Prostate gland (tissue), 2 donors: ENCODE measurements around the gene ANKRD11. TPM values are rescaled to one million over a fixed set of nuclear protein-coding genes. Genes with fewer than 3 reads are reported as not detected.

Source experiments
- DNase-seq: peaks from one replicate; pipeline ENCODE4 v3.0.0-alpha.2; 2019; ENCODE audit warnings: low spot score
- H3K27ac ChIP-seq, 2 donors: fragments of 200-600 bp; sonication (generic); 2 replicates each; pipeline ENCODE4 v1.5.1; 2017 to 2019
- H3K27me3 ChIP-seq: fragments of 200-600 bp; sonication (generic); replicated peaks from 2 replicates; pipeline ENCODE4 v1.5.1; 2019; ENCODE audit not compliant: insufficient read depth
- H3K36me3 ChIP-seq, 2 donors: fragments of 200-600 bp; sonication (generic); 1 replicate in 1 of 2; 2 replicates in 1 of 2; pipeline versions ENCODE4 v1.5.1 to v1.8.1; 2017 to 2019
- H3K4me1 ChIP-seq: fragments of 200-600 bp; sonication (generic); replicated peaks from 2 replicates; pipeline ENCODE4 v1.5.1; 2019
- H3K4me3 ChIP-seq, 2 donors: fragments of 200-600 bp; sonication (generic); 2 replicates each; pipeline ENCODE4 v1.5.1; 2017 to 2019
- H3K9me3 ChIP-seq: fragments of 200-600 bp; sonication (generic); 2 replicates; pipeline ENCODE4 v1.5.1; 2017
- POLR2A ChIP-seq: fragments of 450-650 bp; IDR thresholded peaks from one replicate; pipeline ENCODE4 v1.6.1; 2016; ENCODE audit warnings: antibody characterized with exemption, mild to moderate bottlenecking
- POLR2AphosphoS5 ChIP-seq: sonication (generic); formaldehyde crosslinking; IDR thresholded peaks from one replicate; pipeline ENCODE4 v1.6.1; 2017; ENCODE audit warnings: antibody characterized with exemption
- WGBS: methylation state at CpG from one replicate; pipeline ENCODE4 v1.1.5; 2018; 5-methylcytosine and 5-hydroxymethylcytosine counted together
- intact Hi-C: fragments of 100-400 bp; cut with DNase I; formaldehyde crosslinking; loops from one replicate; pipeline ENCODE4 v1.14.2; 2022
- total RNA-seq, 2 donors: library from RNA; depleted of rRNA; stranded (reverse); fragments of >200 nt; gene quantifications; one replicate each; pipeline ENCODE4 v1.1.0, GENCODE V29; 2016
- TF ChIP-seq, protein P1 (sequence below), 4 experiments: fragments of 200-600 bp in 2 of 4; fragments of 450-650 bp in 2 of 4; sonication (generic) in 2 of 4; IDR thresholded peaks; 1 replicate in 3 of 4; 2 replicates in 1 of 4; pipeline ENCODE4 v1.5.1; 2016 to 2019; ENCODE audit warnings: antibody characterized with exemption in 4 of 4, mild to moderate bottlenecking in 2 of 4, moderate library complexity in 2 of 4

Gene ANKRD11
- total RNA-seq, 2 donors from 2014 or later = 66.2 to 143 TPM

DNA sequence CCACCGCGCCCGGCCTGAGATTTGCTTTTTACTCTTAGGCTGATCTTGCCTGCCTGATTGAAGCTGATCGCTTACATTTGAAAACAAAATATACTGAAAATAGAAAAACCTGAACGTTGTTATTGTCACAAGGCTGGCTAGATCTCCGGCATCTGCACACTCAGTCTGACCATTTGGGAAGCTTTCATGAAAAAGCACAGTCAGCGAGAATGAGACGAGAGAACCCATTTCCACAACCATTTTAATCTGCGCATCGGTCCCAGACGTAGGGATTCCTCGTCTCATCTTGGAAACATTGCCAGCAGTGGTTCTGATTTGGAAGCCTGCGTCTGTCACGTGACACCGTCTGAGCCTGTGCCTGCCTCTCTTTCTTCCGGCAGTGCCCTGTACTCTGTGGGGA lies 38.7 kb upstream of the ANKRD11 start:
- intact Hi-C loops = no loop called here
- Histone ChIP-seq H3K4me3 (no peak overlapping the region), H3K27ac (no peak overlapping the region), H3K9me3 (no peaks in the 10 kb centered on the region), H3K27me3 (no peaks in the 10 kb centered on the region), H3K4me1 (no peaks in the 10 kb centered on the region), H3K36me3 (peaks cover 10 to 15% of the 10 kb centered on the region in 2 donors)
- 89% methylated on average over 16 of the region's 16 CpGs for WGBS
- TF ChIP-seq POLR2A (no peak), POLR2AphosphoS5 (no peak)
- TF ChIP-seq, protein P1, sequence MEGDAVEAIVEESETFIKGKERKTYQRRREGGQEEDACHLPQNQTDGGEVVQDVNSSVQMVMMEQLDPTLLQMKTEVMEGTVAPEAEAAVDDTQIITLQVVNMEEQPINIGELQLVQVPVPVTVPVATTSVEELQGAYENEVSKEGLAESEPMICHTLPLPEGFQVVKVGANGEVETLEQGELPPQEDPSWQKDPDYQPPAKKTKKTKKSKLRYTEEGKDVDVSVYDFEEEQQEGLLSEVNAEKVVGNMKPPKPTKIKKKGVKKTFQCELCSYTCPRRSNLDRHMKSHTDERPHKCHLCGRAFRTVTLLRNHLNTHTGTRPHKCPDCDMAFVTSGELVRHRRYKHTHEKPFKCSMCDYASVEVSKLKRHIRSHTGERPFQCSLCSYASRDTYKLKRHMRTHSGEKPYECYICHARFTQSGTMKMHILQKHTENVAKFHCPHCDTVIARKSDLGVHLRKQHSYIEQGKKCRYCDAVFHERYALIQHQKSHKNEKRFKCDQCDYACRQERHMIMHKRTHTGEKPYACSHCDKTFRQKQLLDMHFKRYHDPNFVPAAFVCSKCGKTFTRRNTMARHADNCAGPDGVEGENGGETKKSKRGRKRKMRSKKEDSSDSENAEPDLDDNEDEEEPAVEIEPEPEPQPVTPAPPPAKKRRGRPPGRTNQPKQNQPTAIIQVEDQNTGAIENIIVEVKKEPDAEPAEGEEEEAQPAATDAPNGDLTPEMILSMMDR (IDR thresholded peaks at IDR 0.05) = no peak
- DNase-seq = no peak

DNA sequence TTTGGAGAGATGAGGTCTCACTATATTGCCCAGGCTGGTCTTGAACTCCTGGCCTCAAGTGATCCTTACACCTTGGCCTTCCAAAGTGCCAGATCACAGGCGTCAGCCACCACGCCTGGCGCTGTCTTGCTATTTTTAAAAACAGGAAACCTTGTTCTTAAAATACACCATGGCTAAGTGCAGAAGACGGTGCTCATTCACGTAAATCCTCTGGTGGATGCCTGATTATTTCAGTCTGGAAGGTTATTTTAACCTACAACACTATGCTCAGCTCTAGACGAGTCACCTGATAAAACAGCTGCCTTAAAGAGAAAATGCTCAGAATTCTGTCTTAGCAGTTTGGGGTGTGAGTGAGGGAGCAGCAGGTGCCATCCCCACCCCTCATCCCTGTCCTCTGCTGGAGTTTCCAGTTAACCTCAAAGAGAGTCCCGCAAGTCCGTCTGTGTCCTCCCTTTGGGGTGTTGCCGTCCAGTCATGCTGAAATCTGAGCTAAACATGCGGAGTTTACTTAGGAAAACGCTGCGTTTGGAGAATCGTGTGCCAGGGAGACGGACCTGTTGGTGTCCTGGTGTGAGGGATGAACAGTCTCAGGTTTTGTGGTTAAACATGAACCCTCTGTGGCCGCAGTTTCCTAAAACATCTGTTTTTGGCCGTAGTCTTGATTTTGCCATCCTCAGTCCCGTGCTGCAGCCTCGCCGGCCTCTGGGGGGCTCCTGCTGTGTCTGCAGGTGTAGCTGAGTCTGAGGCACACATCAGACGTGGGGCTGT lies 35.0 kb upstream of the ANKRD11 start:
- 83% methylated on average over 20 of the region's 20 CpGs for WGBS

DNA sequence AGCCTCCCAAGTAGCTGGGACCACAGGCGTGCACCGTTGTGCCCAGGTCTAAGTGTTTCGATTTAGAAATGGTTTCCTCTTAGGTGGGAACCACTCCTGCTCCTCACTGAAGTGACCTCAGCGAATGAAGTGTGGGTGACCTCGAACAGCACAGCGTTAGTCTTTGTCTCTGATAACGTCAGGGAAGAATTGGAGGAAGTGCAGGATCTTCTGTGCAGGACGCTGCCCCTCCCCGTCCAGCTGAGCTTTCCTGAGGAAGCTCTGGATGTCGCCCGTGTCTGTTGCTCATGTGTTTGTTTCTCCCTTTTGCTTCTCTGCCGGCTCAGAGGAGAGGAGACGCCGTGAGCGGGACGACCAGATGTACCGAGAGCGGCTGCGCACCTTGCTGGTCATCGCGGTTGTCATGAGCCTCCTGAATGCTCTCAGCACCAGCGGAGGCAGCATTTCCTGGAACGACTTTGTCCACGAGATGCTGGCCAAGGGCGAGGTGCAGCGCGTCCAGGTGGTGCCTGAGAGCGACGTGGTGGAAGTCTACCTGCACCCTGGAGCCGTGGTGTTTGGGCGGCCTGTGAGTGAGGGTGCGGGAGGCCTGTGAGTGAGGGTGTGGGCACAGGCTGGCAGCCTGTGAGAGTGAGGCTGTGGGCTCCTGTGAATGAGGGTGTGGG lies 33.5 kb upstream of the ANKRD11 start:
- Histone ChIP-seq H3K36me3 (peaks cover 5 to 7% of the 10 kb centered on the region in 2 donors), H3K9me3 (no peaks in the 10 kb centered on the region), H3K27ac (no peak overlapping the region), H3K4me3 (no peak overlapping the region), H3K27me3 (no peaks in the 10 kb centered on the region), H3K4me1 (no peaks in the 10 kb centered on the region)
- intact Hi-C loops = no loop called here
- TF ChIP-seq, protein P1 (IDR thresholded peaks at IDR 0.05) = no peak
- TF ChIP-seq POLR2AphosphoS5 (no peak), POLR2A (no peak)
- DNase-seq = no peak
- WGBS = 90% methylated on average over 32 of the region's 32 CpGs

More for the DNA sequence above, 35.0 kb upstream of the ANKRD11 start:
- DNase-seq = no peak
- no peak overlapping the region for H3K4me3 ChIP-seq
- intact Hi-C loops = no loop called here
- H3K27me3 ChIP-seq = no peaks in the 10 kb centered on the region
- H3K4me1 ChIP-seq = no peaks in the 10 kb centered on the region
- TF ChIP-seq, protein P1 (IDR thresholded peaks at IDR 0.05) = no peak
- TF ChIP-seq POLR2AphosphoS5 = no peak
- no peak for TF ChIP-seq POLR2A
- no peaks in the 10 kb centered on the region for H3K9me3 ChIP-seq
- H3K36me3 ChIP-seq = peaks cover 5 to 7% of the 10 kb centered on the region in 2 donors
- H3K27ac ChIP-seq = no peak overlapping the region

DNA sequence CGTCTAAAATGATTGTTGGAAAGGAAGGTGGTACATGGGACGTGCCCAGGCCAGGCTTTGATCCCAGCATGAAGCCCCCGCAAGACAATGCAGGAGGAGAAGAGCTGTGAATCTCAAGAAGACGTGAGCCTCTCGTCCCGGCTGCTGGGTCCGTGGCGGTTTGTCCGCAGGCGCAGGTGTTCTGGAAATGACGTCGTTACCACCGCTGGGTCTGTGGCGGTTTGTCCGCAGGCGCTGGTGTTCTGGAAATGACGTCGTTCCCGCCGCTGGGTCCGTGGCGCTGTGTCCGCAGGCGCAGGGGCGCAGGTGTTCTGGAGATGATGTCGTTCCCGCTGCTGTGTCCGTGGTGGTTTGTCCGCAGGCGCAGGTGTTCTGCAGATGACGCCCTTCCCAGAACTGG lies 31.9 kb upstream of the ANKRD11 start:
- intact Hi-C loops = no loop called here
- Histone ChIP-seq H3K4me1 (no peaks in the 10 kb centered on the region), H3K27me3 (no peaks in the 10 kb centered on the region), H3K9me3 (no peaks in the 10 kb centered on the region), H3K4me3 (no peak overlapping the region), H3K27ac (no peak overlapping the region), H3K36me3 (peaks cover 3 to 5% of the 10 kb centered on the region in 2 donors)
- TF ChIP-seq, protein P1 (IDR thresholded peaks at IDR 0.05) = no peak
- no peak for TF ChIP-seq POLR2AphosphoS5
- TF ChIP-seq POLR2A = no peak
- WGBS = 90% methylated on average over 31 of the region's 31 CpGs
- no peak for DNase-seq
